NOMO-1 (cell line): ENCODE results near the gene RGS19.
"Not testable (repeated sequence)": the region's sequence is repeated elsewhere in the genome, so short reads cannot be mapped to it uniquely, and the experiment has no call there.

Experiments
- DNase-seq, 2 experiments: peaks; one replicate each; lab custom pipeline; 2025; ENCODE audit not compliant: unreplicated experiment in 2 of 2; lab: John Stamatoyannopoulos, UW

Gene RGS19

DNA sequence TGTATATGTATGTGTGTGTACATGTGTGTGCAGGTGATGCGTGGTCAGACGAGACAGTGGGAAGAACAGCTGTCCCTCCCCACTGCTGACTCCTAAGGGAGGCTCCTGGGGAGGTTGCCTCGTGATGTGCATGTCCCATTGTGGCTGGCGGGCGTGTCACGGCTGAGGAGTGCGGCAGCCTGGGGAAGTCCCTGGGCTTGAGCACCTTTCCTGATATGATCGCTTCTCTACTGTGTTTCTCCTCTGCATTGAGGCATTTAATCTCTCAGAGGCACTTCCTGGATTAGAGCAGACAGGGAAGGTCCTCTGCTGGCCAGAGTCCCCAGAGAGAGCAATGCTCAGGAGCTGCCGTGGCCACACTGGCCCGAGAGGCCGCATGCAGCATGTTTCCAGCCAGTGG is 16.6 kb upstream of the RGS19 start:
- no peak for DNase-seq

DNA sequence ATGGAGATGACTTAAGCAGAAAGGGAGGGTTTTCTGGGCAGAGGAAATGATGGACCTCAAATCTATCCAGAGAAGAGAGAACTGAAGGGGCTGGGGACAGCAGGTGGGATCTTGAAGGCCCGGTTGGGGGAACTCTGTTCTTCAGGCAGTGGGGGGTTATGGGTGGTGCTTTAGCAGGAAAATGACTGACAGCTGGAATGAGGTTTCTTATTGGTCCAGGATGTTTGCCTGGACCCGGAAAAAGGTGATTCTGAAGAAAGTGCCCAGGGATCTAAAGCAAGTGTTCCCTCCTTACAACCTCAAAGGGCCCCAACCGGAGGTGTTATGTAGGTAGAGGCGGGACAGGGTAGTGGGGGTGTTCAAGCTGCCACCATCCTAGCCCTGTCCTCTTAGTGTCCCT is 16.1 kb upstream of the RGS19 start:
- DNase-seq, result no peak

DNA sequence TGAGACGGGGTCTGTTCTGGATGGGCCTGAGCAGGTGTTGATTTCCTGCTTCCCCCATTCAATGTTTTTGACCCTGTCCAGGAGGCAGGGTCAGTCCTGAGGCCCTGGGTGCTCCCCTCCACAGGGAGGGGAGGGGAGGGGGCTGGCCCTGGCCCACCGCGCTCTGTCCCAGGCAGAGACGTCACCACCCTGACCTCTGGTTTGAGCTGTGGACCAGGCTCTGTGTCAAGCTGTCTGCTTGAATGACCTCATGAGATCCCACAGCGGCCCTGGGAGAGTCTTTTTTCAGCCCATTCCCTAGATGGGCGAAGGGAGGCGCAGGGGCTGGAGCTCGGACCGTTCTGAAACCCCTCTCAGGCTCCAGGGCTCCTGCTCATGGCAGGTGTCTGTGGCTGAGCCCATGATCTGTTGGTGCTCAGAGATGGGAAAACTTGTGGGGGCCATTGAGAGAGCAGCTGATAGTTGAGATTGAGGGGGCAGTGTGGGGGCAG is 13.7 kb upstream of the RGS19 start:
- DNase-seq, result no peak

DNA sequence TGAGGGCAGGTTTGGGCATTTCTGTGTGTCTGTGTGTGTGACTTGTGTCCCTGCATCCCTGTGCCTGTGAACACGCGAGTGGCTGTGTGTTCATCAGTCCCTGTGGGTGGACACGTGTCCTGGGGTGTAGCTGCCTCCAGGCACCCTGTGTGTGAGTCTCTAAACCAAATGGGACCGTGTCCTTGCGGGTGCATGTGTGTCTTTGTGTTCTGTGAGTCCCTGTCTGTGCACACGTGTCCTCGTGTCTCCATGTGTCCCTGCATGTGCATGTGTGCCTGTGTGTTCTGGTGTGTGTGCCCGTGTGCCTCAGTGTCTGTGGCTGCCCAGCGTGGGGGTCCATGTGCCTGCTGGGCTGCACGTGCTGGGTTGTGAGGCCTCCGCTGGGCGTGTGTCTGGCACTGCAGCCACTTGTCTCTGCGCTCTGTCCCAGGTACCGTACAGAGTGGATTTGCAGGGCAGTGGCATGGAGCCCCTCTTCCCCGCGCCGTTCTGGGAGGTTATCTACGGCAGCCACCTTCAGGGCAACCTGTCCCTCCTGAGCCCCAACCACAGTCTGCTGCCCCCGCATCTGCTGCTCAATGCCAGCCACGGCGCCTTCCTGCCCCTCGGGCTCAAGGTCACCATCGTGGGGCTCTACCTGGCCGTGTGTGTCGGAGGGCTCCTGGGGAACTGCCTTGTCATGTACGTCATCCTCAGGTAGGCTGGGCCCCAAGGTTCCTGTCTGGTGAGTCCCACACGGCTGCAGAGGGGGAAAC is 13.1 kb upstream of the RGS19 start:
- DNase-seq, result no peak

DNA sequence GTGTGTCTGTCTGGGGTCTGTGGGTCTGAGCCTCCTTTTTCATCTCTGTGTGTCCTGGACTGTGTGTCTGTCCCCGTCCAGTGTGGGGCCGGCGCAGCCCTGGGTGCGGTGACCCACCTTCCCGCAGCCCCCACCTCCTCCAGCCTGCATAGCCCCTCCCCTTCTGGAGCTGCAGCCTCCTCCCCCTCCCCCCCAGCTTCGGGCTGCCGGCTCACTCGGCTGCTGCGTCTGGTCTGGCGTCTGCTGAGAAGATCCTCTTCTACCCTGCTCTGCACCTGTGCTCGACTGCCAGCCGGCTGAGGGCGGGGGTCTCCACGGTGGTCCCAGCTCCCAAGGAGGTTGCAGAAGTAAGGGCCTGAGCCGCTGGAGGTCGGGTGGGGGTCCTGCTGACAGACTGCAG is 12.5 kb upstream of the RGS19 start:
- no peak for DNase-seq

DNA sequence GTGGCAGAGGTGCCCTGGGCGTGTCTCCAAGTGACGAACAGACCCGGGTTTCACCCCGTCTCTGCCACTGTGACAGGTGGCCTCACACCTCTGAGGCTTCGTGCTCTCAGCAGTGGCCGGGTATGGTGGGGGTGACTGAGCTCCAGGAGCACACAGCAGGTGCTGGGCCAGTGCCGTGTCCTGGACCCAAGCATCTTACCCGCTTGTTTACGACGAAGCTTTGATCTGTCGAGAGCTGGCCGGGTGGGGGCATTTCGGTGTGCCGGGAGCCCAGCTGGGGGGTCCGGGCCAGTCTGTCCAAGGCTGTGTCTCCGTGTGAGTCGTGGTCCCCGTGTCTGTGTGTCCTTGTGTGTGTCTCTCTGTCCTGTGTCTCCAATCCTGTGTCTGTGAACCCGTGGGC is 12.0 kb upstream of the RGS19 start:
- DNase-seq, result no peak

DNA sequence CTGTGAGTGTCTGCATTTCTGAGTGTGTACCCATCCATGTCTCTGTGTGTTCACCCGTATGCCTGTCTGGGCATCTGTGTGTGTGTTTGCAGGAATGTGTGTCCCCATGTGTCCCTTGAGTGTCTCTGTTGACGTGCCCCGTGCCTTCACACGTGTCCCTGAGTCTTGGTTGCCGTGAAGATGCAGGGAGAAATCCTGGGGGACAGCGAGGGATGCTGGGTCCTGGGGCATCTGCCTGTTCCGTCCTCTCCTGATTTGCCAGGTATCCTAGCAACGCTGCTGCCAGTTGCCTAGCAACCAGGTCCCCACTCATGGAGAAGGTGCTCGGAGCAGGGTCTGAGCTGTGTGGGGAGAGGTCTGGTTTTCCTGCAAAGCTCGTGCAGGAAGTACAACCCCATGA is 10.8 kb upstream of the RGS19 start:
- DNase-seq, result no peak

DNA sequence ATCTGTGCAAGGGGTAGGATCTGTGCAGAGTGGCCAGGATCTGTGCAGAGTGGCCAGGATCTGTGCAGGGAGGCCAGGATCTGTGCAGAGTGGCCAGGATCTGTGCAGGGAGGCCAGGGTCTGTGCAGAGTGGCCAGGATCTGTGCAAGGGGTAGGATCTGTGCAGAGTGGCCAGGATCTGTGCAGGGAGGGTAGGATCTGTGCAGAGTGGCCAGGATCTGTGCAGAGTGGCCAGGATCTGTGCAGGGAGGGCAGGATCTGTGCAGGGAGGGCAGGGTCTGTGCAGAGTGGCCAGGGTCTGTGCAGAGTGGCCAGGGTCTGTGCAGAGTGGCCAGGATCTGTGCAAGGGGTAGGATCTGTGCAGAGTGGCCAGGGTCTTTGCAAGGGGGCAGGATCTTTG is 9.3 kb upstream of the RGS19 start:
- not testable (repeated sequence) for DNase-seq

DNA sequence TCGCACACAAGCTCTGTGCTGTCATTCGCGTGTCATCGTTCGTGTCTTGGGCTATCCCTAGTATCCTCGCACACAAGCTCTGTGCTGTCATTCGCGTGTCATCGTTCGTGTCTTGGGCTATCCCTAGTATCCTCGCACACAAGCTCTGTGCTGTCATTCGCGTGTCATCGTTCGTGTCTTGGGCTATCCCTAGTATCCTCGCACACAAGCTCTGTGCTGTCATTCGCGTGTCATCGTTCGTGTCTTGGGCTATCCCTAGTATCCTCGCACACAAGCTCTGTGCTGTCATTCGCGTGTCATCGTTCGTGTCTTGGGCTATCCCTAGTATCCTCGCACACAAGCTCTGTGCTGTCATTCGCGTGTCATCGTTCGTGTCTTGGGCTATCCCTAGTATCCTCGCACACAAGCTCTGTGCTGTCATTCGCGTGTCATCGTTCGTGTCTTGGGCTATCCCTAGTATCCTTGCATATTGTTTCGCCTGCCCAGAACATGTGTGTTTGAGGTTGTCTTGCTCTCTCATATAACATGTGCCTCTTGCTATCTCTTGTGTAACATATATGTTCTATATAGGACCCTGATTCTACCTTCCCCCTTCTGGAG is 8.0 kb upstream of the RGS19 start:
- DNase-seq, result not testable (repeated sequence)

DNA sequence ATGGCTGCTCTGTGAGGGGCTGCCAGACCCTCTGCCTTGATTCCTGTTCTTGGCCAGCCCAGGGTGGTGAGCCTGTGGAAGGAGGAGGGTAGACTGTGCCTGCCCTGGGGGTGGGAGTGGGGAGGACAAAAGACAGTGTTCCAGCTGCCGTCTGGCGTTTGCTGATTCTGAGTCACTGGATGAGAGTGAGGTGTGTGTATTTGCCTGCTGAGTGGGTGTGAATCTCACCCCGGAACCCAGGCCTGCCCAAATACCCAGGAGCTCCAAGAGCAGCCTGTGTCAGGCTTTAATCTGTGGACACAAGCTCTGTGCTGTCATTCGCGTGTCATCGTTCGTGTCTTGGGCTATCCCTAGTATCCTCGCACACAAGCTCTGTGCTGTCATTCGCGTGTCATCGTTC is 7.5 kb upstream of the RGS19 start:
- no peak for DNase-seq

DNA sequence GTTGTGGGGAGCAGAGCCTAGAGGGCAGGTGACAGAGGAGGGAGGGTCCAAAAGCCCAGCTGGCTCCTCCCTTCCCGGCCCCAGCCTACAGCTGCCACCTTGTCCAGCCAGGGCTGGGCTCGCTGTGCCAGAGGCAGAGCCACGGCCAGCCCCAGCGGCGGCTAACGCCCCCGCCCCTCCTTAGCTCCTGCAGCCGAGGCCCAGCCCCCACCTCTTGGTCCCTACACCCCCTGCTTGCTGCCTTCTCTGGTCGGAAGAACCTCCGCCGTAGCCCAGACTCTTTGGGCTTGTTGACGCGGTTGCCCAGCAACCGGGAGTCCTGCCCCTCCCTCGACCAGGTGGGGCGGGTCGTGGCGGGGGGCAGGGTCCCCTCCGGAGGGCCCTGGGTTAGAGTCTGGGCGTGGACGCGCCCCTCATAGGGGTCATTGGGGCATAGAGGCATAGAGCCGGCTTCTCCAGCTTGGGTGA is 5.4 kb upstream of the RGS19 start:
- no peak for DNase-seq

DNA sequence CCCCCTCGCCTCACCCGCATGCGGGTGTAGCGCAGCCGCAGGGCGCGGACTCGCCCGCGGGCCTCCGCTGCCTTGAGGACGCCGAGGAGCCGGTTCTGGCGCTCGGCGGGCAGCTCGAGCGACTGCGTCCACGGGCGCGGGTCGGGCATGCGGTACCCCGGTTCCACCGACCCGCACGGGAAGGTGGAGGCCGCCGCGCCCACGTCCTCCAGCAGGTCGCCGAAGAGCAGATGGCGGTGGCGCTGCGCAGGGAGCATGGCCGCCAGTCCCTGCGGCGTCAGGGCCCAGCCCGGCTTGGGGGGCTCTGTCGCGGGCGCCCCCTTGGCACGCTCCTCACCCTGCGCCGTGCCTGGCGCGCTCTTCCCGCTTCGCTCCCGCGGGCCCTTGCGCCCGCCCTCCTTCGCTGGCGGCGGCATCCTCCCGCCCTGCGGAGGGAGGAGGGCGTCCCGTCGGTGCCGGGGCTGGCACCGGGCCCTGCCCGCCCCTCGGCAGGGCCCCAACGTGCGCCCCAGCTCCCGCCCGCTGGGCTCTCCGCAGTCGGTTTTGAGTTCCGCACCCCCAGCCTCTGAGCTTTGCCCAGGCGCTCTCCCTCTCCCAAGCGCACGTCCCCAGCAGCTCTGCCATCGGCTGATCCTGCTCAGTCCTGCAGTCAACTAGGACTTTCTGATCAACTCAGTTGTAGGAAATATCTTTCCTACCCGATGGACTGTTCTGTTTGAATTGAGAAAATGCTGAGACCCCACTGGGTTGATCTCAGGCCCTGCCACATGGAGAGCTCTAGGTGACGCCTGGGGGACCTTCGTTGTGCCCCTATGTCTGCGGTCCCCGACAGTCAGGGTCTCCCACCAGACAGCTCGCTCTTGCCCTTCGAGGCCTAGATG is 4.7 kb upstream of the RGS19 start, which contains the start of gene LKAAEAR1:
Gene LKAAEAR1 (minus strand): TSS at position 595 of the 881 bp plus-strand sequence. CDS start 179 bp downstream, at position 416.
- peak in 1 of 2 experiments; percentile 49 for DNase-seq

DNA sequence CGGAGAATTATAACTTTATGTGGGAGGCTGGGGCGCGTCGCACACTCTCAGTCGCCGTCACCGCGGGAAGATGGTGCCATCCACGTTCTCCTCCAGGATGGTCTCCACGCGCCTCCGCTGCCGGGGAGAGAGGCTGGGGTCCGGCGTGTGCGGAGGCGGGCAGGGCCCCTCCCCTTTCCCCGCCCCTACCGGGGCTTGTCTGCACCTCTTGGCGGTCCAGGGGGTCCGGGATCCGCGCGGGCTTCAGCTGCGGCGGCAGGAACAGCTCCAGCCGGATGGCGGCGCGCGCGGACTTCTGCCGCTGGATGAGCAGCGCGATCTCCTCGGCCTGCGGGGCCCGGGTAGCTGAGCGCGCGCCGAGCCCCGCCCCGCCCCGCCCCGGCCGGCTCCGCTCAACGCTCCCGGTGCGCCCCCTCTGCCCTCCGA is 4.1 kb upstream of the RGS19 start:
- DNase-seq, result peak; percentile 54 to 61

DNA sequence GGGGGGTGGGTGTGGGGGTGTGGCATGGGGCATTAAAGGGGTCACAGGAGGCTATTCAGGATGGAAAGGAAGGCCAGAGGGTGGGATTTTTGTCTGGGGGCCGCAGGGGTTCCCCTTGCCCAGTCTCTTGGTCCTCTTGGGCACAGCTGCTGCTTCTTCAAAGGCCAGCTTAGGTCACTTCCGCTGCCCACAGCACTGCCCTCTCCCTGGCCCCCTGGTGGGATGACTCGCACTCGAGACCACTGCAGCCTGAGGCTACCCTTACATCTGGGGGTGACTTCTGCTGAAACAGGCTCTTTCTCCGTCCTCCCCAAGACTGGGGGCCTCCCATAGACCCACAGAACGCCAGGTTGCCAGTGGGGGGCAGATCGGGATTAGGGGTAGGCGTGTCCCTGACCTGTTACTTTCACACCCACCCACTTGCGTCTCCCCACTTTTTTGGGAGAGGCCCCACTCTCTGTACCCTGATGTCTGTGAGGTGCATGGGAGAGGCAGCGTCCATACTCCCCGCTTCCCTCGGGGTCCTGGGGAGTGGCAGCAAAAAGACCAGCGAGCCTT is 3.6 kb upstream of the RGS19 start:
- DNase-seq, result no peak

DNA sequence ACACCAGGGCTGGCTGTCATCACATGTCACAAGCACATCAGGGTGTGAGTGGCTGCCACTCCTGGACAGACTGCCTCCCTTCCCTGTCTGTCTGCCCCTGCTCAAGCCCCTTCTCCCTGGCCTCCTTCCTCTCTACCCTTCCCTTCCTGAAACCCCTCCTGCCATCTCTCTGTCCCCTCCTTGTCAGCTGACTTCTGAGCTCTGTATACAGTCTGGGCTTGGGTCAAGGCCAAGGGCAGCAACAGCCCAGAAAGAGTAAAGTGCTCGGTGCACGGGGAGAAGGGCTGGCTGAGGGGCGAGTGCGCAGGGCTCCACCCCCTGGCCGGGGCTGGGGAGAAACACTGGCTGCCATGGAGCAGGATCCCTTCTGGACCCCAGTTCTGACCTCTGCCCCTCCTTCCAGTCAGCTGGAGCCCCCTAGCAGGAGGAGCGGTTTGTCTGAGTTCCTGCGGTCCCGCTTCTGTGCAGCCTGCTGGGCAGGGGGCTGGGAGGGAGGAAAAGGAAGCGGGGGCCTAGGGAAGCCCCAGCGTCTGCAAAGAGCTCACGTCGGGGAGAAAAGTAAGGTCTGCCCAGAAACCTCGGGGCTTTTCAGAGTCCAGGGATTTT is 2.9 kb upstream of the RGS19 start:
- DNase-seq, result no peak

DNA sequence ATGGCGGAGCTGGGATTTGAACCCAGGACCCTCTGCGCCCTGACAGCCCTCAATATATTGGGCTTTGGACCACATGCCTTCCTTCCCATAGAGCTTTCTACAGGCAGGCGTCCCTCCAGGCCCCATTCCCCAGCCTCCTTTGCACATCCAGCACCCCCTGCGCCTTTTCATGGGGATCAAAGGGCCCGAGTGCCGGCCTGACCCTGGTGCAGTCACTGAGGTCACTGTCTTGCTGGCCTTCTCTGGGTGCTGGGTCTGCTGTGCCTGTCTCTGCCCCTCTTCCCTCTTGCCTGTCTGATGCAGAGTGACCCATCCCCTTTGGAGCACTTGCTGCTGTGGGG is 2.3 kb upstream of the RGS19 start:
- DNase-seq, result no peak

DNA sequence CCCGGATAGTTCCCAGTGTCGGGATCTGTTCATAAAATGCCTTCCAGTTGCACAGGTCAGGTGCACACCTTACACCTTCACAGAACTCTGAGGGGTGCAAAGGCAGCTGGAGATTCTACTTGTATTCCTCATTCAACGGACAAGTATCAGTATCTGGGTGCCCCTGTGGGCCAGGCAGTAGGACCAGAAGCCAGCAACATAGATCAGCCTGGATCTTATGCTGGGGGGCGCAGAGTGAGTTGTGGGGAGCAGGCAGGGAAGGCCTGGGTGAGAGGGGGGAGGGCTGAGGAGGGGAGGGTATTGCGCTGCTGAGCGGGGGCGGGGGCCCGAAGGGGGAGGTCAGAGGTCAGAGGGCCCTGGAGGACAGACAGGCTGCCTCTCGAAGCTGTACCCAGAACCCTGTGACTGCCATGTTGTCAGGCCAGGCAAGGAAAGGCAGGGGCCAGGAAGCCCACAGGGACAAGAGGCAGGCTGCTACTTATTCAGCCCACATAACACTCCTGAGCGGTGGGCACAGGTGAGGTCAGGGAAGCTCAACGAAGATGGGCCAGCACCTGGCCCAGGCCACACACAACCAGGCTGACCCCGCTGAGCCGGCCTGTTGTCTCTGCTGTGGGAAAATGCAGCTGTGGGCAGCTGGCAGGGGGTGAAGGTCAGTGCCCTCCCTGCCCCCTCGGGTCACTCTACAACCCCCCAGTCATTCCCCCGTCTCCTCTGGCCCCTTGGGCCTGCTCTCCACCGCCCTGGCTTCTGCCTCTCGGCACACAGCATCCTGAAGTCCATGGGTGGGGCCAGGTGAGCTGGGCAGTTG is 1.7 kb upstream of the RGS19 start:
- no peak for DNase-seq

DNA sequence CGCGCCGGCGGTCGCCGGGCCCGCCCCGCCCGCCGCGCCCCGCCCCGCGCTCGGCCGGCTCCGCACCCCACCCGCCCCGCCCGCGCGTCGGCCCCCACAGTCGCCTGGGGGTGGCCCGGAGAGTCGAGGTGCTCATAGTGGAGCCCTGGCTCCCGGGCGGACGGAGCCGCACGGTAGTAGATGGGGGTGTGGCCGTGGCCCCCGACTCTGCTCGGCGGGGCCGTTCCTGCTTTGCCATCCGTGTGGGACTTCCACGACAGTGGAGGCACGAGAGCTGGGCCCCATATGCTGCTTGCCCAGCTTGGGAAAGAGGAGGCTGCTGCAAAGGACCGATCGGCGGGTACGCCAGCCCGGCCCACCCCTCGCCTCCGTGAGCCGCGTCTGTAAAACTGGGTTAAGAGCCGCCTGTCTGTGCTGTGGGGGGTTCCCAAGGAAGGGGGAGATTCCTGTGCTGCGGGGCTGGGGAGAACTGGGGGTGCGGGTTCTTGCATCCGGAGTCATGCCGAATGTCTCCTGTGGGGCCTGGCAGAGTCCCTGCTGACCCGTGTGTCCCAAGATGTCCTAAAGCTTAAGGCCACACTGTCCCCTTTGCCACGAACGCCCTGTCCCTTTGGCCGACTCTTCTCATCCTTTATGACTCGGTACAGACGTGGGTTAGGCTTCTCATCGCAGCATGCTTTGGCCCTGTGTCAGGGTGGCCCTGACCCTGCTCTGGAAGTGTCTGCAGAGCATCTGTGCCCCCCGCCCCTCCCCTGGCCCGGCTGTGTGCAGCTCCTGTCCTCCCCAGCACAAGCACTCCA is 895 bp upstream of the RGS19 start, which contains the start of gene OPRL1:
Gene OPRL1 (plus strand): TSS at position 70 of the 800 bp plus-strand sequence. CDS start 12,639 bp downstream, outside the sequence.
- no peak for DNase-seq

DNA sequence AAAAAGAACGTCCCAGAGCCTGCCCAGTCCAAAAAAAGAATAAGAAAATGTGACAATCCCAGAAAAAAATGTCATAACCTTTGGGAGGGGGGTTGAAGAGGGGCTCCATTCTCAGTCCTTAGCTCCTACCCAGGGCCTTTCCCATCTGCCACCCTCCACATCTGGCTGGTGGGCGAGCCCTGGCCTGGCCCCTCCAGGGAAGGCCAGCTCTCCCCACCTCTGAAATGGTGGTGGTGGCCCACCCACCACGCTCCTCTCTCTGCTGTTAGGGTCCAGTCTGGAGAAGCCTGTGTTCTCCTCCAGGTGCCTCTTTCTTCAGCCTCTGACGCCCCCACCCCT is 415 bp downstream of the RGS19 start:
- no peak for DNase-seq
